HepG2 (cell line): ENCODE data around the gene AGAP1. TPM values are rescaled to one million over a fixed set of nuclear protein-coding genes. Genes with fewer than 3 reads are reported as not detected.
A peak's percentile ranks its signal among the peaks of the same experiment; 100 is the strongest.

Source experiments
- ARHGAP35 ChIP-seq: sonication (generic); formaldehyde crosslinking; IDR thresholded peaks from 2 replicates; pipeline ENCODE4 v1.9.0; 2022; ENCODE audit warnings: mild to moderate bottlenecking, inconsistent platforms, moderate library complexity, missing genetic modification reagents, borderline replicate concordance
- ARID3A ChIP-seq: IDR thresholded peaks from 2 replicates; pipeline ENCODE4 v1.6.1; 2012; ENCODE audit warnings: low read depth, low read length, improper control_type of control experiment
- DNMT3B ChIP-seq: conservative IDR thresholded peaks from 2 replicates; pipeline ENCODE4 v1.6.1; 2016; ENCODE audit warnings: missing biosample characterization, control low read depth
- ETV5 ChIP-seq: IDR thresholded peaks from 2 replicates; pipeline ENCODE4 v1.6.1; 2018; ENCODE audit warnings: missing biosample characterization, missing genetic modification reagents, inconsistent platforms, borderline replicate concordance
- HDAC1 ChIP-seq: sonication (generic); formaldehyde crosslinking; IDR thresholded peaks from 2 replicates; pipeline ENCODE4 v1.5.1; 2020; ENCODE audit warnings: mild to moderate bottlenecking, missing genetic modification reagents
- HNRNPLL ChIP-seq: fragments of 200-400 bp; formaldehyde crosslinking; IDR thresholded peaks from 2 replicates; pipeline ENCODE4 v1.6.1; 2017; ENCODE audit warnings: mild to moderate bottlenecking, low read depth, low read length; ENCODE audit not compliant: poor library complexity, severe bottlenecking
- KMT2B ChIP-seq: IDR thresholded peaks from 2 replicates; pipeline ENCODE4 v1.6.1; 2016; ENCODE audit warnings: missing genetic modification reagents, missing compliant biosample characterization
- MED1 ChIP-seq: sonication (generic); formaldehyde crosslinking; IDR thresholded peaks from 2 replicates; pipeline ENCODE4 v1.4.0; 2020; ENCODE audit warnings: missing genetic modification reagents
- NCOA1 ChIP-seq: sonication (generic); formaldehyde crosslinking; IDR thresholded peaks from 2 replicates; pipeline ENCODE4 v1.9.0; 2021; ENCODE audit warnings: missing genetic modification reagents
- NFE2 ChIP-seq: sonication (generic); formaldehyde crosslinking; IDR thresholded peaks from 2 replicates; pipeline ENCODE4 v1.4.0; 2020; ENCODE audit warnings: missing genetic modification reagents
- RARG ChIP-seq: sonication (generic); formaldehyde crosslinking; IDR thresholded peaks from 2 replicates; pipeline ENCODE4 v1.4.0; 2020; ENCODE audit warnings: low read depth, mild to moderate bottlenecking, missing genetic modification reagents
- RERE ChIP-seq: IDR thresholded peaks from 2 replicates; pipeline ENCODE4 v1.6.1; 2016; ENCODE audit warnings: low read depth, missing genetic modification reagents, missing compliant biosample characterization
- SMAD9 ChIP-seq: sonication (generic); formaldehyde crosslinking; IDR thresholded peaks from 2 replicates; pipeline ENCODE4 v1.5.1; 2020; ENCODE audit warnings: mild to moderate bottlenecking, missing genetic modification reagents
- SMYD3 ChIP-seq: sonication (generic); formaldehyde crosslinking; IDR thresholded peaks from 2 replicates; pipeline ENCODE4 v1.8.1; 2023; ENCODE audit warnings: mild to moderate bottlenecking, missing genetic modification reagents
- ZBTB44 ChIP-seq: sonication (generic); formaldehyde crosslinking; IDR thresholded peaks from 2 replicates; pipeline ENCODE4 v1.4.0; 2020; ENCODE audit warnings: missing genetic modification reagents
- ZFP62 ChIP-seq: sonication (generic); formaldehyde crosslinking; IDR thresholded peaks from 2 replicates; pipeline ENCODE4 v1.4.0; 2020; ENCODE audit warnings: missing genetic modification reagents
- ZNF143 ChIP-seq: sonication (generic); formaldehyde crosslinking; IDR thresholded peaks from 2 replicates; pipeline ENCODE4 v1.4.0; 2020; ENCODE audit warnings: missing genetic modification reagents
- ZNF512 ChIP-seq: sonication (generic); formaldehyde crosslinking; IDR thresholded peaks from 2 replicates; pipeline ENCODE4 v1.4.0; 2020; ENCODE audit warnings: mild to moderate bottlenecking, missing genetic modification reagents
- ZNF780A ChIP-seq: sonication (generic); formaldehyde crosslinking; IDR thresholded peaks from 2 replicates; pipeline ENCODE4 v1.8.0; 2022; ENCODE audit warnings: mild to moderate bottlenecking, missing genetic modification reagents, moderate library complexity
- ZNF781 ChIP-seq: sonication (generic); formaldehyde crosslinking; IDR thresholded peaks from 2 replicates; pipeline ENCODE4 v1.5.1; 2020; ENCODE audit warnings: borderline replicate concordance, mild to moderate bottlenecking, missing genetic modification reagents; ENCODE audit errors: not compliant biosample characterization
- polyA plus RNA-seq, 8 experiments: library from polyadenylated mRNA; depleted of rRNA in 3 of 8; stranded (reverse) in 7 of 8; unstranded in 1 of 8; fragments of >200 nt; fragmentation: Illumina TruSeq in 4 of 8; extraction: Trizol in 4 of 8; gene quantifications; 2 replicates each; pipeline versions ENCODE4 v1.2.1 to v1.2.3, GENCODE V29; 2011 to 2016; ENCODE audit warnings: low read depth in 4 of 8, missing spikeins in 1 of 8, mixed read lengths in 1 of 8; ENCODE audit not compliant: insufficient read depth in 1 of 8
- total RNA-seq, 5 experiments: library from RNA; depleted of rRNA; stranded (reverse); fragments of >200 nt; fragmentation: Illumina TruSeq; extraction: Trizol; gene quantifications; 2 replicates each; pipeline ENCODE4 v1.2.3, GENCODE V29; 2016; ENCODE audit warnings: low read depth in 1 of 5

AGAP1 gene
- total and polyA plus RNA-seq, 2 of the 13 experiments (the other 11 are each of a cell fraction or from before 2014, with no cell fraction given), result 21.2 to 32.7 TPM

- TF ChIP-seq ZNF780A (CRISPR knock-in tag) (no peak), ZBTB44 (CRISPR knock-in tag) (no peak), NCOA1 (CRISPR knock-in tag) (no peak), SMYD3 (CRISPR knock-in tag) (no peak), ZNF512 (no peak), ZNF143 (no peak), HDAC1 (CRISPR knock-in tag) (peak; percentile 42; the same call in 1 of the 2 replicates), SMAD9 (no peak), ZFP62 (CRISPR knock-in tag) (no peak), KMT2B (no peak), ARHGAP35 (CRISPR knock-in tag) (no peak), NFE2 (CRISPR knock-in tag) (no peak), RARG (CRISPR knock-in tag) (no peak), ZNF781 (no peak), RERE (no peak), DNMT3B (CRISPR knock-in tag) (no peak), ARID3A (no peak), HNRNPLL (no peak), ETV5 (CRISPR knock-in tag) (peak; percentile 14; the same call in 1 of the 2 replicates), MED1 (peak; percentile 40; the same call in 1 of the 2 replicates)
These were observed 86.7 kb downstream of the AGAP1 start (continued) for GRCh38 chr2:235580426-235581157.
